Femur (tissue), 1 donor: ENCODE results near the gene DLX5.

Source experiments
- DNase-seq: peaks from one replicate; pipeline ENCODE4 v3.0.0-alpha.2; 2017

DLX5 gene

DNA sequence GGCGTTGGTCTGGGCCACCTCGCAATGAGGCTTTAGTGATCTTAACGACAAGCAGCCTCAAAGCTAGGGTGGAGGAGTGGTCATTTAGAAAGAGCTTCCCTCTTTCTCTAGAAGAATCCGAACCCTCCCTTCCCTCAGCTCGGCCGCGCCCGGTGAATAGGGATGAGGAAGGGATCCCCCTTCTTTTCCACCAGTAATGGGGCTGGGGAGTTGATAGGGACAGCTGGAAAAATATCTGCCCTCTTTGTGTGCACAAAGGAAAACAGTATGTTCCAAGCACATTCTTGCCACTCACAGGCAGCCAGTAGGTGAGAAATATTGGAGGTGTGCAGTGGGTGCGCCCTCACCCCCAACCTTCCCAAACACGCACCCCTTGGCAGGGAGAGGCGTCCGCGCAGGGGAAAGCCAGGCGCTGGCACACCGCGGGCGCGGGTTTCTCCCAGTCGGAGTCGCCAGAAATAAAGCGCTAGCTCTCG, 6.5 kb downstream of the DLX5 start:
- no peak for DNase-seq

DNA sequence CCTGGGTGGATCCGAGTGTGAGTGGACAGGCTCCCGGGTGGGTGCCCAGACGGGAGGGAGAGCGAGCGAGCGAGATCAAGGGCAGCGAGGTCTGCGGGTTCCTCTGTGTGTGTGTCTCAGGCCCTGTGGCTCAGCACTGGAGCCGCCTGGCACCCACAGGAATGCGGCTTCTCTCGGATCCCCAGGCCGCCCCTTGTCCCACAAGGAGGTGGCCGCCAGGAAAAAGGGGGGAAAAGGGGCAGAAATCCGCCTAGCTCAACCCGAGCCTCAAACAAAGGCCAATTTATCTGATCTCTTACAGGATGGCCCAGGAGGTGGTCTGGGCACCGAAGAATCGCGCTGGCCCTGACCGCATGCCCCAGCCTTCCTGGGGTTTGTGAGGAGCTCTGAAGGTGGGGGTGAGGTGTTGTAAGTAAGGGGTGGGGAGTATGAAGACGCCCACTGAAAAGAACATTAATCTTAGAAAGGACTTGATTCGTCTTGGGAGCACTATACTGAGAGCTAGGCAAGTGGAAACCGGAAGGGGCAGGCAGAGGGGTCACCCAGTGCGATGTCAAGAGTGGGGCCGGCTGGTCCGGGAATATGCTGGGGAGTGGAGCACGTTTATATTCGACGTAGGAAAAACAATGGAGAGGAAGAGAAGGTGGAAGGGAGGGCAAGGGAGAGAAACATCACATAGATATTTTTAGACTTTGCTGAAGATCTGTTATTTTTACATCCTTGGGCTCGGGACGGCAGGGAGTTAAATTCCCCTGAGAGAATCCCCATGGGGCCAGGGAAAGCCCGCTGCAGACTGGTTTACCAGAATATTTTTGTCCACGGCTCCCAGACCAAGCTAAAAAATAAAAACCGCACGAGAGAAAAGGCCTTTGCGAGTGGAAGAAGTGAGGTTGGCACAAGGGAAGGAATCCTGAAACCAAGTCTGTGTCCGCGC, 7.2 kb downstream of the DLX5 start:
- peak; percentile 77 for DNase-seq

DNA sequence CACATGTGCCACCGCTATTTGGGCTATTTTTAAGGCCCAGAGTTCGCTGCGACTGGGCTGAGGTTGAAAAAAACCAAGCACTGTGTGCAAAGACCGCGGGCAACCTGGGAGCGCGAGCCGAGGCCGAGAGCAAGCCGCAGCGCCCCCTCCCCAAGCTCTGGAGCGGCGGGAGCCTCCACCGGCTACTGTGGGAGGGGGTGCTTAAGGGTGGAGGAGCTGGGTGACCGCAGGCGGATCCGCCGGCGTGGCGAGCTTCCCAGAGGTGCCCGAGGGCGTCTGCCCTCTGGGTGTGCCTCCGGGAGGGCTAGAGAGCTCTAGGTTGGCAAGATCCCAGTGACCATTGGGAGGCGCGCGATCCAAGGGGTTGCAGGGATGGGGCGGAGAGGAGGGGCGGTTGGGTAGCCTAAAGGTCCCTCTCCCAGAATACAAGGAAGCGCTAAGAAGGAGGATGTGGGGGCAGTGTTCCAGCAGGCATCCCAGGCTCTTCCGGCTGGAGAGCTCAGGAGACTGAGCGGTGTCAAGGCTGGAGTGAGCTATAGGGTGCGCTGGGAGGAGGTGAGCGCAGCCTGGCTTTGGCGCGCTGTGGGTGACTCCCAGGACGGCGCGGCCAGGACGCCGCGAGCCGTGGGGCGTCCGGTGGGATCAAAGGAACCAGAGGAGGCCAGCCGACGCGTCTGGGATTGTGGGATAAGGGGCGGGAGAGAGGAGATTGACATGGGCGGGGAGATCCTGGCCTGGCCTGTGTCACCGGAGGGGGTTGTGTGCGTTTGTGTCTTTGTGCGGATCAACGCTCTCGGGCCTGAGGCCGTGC, 8.0 kb downstream of the DLX5 start:
- peak; percentile 80 for DNase-seq

DNA sequence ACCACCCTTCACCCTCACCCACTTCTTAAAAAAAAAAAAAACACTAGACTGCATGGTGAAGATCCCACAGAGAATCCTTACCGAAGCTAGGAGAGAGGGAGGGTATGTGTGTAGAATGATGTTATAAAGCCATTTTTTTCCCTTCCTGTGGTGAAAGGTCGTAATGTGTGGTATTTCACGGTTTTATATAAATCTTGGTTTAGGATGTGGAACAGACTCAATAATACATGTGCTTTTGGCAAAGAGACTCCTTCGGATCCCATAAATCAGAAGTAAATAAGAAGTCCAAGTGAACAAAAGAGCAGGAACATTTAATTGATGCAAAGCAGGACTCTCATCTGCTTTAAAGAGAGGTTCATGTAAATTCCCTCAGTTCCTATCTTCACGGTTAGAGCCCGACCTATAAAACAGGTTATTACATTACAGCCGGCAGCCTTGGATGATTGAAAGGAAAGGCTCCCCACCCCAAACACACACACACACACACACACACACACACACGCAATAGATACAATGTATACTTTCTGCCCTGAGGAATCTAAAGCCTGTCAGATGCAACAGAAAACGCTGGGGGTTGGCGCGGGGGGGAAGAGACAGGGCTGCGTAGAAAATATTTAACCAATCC, 8.8 kb downstream of the DLX5 start:
- no peak for DNase-seq

DNA sequence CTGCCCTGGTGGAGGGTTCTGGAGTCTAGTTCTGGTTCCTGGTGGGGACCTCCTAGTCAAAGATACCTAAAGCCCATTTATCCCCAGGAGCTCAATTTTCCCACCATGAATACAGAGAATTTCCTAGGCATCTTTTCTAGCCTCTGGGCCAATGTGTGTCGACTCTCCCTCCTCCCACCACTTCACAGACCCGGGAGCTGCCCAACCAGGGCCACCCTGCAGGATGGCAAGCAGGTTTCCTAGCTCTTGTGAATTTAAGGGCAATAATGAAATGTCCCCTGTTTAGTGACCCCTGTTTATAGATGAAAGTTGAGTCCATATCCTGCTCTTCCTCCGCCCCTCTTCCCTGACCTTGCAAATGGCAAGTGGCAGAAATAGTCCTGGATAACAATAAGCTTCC, 9.4 kb downstream of the DLX5 start:
- DNase-seq: no peak

DNA sequence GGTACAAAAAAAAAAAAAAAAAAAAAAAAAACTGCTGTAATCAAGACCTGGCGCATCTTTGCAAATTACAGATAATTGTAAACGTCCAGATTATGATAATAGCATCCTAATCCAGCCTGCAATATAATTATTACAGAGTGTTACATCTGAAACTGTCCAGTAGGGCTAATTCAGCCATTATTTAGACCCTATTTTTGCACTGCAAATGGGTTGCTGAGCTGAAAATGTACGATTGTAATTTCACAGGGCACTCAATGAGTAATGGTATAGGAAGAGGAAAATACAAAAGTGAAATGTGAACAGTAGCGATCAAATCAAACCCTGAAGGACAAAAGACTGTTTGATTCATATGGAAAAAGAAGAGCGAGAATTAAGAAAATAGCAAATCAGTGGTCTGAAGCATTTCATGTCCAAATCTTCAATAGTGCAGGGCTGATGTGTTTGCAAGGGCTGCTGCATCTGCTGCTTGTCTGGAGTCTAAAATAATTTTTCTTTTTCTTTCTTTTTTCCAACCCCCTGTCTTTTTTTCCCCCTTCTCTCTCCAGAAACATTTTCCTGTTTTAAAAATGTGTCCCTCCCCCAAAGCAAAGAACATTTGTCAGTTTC, 10.4 kb downstream of the DLX5 start:
- no peak for DNase-seq

DNA sequence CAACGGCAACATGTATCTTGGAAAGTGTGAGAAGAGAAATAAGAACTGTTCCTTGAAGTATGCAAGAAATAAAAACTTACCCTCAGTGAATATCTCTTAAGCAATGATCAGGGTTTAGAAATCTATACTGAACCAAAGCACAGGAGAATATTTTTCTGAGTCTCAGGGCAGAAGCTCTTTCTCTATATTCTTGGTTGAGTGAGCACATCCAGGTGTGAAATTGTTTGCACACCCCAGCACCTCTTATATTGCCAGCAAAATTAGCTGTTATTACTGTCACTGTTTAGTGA, 10.8 kb downstream of the DLX5 start:
- DNase-seq: no peak

DNA sequence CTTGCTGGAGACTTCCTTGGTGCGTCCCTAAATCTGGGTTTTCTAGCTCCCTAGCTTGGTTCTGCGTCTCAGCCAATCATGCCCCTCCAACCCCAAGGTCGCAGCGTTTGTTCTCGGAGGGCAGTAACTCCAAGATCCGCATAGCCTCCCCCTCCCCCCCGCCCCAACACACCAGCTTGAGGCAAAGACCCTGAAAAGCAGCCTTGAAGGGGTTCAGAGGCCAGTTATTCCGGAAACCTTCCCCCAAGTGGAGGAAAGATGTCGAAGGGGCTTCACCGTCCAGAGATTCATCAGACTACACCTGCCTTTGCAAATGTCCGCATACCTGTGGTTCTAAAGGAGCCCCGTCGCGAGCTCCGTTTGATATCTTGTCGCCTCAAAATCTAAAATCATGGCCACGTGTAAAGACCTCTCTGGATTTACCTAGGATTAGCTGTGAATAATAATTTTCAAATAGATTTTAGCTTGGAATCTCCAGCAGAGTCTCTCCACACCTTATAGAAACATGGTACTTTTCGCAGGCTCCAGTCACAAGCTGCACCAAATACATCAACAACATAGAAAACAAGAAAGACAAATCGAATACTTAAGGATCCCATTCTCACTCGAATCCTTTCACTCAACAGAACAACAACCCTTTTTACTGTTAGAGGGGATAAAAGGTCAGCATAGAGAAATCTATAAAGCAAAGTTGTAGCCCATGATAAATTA, 11.3 kb downstream of the DLX5 start:
- DNase-seq: no peak

DNA sequence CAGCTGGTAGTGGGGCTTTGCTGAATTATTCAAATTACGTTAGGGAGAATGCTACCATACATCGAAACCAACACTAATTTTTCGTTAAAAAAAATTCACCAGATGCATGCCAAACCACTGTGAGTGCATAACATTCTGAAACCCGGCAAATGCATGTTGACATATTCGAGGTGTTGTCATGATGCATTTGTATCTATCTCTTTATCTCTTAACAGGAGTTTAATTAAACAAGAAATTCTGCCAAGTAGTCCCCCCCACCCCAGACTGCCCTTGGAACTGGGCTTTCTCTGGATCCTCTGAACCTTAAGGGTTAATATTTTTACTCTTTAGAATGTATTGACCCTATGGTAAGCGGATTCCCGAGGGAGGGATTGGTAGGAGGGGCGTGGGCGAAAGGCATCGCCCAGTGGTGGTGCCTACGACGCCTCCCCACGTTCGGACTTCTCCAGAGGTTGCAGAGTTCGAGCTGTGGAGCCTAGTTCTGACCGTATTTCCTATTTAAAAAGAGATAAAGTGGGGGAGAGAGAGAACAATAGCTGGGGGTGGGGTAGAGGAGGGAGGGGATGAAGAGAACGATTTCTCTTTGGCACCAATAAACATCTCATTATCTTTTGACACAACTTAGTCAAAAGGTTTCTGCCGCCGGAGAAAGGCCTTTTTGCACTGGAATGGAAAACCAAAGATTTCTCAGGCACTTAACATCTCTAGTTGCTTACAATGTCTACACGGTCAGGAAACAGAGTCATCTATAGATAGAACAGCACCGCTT, 12.1 kb downstream of the DLX5 start:
- DNase-seq: no peak

DNA sequence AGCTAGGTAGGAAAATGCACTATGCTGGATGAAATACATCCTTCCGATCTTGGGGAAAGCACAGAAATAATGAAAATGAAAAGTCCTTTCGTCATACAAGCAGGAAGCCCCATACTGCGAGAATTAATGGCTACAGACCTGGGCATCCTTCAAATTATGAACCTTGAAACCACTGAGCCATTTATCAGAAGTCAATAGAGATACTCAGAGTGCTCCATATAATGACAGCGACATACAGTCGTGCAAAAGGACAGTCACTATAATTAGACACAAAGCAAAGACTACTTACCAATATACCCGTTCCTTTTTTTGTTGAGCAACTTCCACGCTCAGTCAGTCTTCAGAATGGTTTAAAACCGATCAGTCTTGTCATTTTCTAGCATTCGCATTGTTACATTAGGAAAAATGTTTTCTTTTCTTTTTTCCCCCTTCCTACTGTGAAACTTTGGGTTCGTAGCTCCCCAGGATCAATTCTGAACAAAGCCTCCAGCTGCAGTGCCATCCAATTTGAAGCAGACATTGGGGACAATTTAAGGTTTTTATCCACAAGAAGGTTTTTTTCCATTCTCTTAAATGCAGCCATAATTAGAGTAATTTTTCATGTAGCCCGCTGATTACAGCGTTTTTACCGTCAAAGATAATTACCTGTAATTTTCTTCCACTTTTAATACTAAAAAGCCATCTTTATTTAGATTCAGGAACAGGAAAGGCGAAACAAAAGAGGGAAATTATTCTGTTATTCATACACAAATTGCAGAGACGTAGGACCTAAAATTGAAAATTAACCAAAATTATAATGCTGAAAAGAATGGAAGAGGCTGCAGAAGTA, 12.9 kb downstream of the DLX5 start:
- DNase-seq: no peak

DNA sequence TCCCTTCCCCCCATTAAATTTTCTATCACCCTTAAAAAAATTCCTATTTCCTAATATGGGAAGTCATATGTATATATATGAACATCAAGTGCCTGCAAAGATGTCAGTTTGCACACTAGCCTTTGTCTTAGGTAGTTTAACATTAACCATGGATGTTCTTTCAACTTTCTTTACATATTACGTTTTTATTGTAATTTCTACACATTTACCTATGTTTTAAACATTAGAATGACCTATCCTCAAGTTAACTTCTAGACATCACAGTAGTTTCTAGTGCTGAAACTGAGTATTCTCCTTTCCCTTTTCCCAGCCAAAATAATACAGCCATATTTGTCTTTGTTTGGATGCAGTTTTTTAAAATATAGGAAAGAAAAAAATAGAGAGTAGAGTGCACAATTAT, 13.5 kb downstream of the DLX5 start:
- DNase-seq: no peak

DNA sequence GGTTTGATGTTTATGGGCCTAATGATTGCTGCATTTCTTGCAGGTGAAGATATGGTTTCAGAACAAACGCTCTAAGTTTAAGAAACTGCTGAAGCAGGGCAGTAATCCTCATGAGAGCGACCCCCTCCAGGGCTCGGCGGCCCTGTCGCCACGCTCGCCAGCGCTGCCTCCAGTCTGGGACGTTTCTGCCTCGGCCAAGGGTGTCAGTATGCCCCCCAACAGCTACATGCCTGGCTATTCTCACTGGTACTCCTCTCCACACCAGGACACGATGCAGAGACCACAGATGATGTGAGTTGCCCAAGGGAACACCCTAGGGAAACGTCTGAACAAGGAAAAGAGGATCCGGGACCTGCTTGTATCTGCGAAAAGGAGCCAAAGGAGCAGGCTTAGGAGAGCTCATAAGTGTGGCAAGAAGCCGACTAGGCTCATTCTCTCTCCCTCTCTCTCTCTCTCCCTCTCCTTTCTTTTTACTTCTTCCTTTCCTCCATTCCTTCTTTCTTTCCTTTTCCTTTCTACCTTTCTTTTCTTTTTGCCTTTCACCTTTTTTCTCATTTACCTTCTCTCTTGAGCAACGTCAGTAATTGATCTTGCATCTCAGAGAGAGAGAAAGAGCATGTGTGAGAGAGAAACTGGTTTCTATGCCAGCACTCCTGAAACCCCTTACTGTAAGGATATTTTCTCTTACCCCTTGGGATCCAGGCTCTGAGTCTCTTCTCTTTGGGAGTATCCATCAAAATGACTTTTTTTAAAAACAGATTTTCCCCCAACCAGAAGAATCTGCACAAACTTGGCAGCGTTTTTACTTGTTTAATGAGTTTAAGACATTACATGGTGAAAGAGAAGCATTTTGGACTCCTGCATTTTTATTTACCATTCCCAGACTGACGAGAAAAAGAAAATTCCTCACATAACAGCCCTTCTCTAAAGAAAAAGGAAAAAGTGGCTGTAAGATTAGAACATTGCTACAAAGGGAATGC, 14.6 kb downstream of the DLX5 start:
- DNase-seq: no peak

DNA sequence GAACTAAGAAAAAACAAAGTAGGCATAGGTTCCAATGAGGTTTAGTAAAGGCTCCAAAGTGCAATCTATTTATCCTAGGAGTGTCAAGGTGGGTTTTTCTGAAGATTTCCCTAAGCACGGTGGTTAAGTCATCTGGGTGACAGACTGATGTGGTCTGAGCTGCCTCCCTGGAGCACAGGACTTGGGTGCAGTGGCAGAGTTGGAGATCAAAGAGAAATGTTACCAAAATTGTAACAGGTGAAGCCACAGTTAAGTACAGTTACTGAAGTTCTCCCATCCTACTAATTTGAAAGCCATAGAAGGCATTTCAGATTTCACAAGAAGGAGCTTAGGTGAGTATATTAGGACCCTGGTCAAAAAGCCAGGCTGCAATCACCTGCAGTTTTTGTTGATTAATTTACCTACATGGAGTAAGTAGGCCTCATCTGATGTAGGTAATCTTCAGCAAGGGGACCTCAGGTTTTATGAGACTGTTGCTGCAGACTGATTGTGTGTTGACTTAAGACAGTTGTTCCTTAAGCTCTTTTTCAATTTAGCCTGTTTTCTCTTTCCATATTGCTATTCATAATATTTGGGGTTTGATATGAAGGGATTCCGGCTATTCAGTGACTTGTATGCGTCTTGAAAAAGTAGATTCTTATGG, 16.2 kb downstream of the DLX5 start:
- no peak for DNase-seq

DNA sequence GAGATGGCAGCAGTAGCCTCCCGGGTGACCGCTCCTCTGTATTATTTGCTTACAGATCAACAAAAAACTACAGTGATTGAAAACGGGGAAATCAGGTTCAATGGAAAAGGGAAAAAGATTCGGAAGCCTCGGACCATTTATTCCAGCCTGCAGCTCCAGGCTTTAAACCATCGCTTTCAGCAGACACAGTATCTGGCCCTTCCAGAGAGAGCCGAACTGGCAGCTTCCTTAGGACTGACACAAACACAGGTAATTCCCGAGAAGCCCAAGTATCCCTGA, 17.1 kb downstream of the DLX5 start:
- DNase-seq: no peak

DNA sequence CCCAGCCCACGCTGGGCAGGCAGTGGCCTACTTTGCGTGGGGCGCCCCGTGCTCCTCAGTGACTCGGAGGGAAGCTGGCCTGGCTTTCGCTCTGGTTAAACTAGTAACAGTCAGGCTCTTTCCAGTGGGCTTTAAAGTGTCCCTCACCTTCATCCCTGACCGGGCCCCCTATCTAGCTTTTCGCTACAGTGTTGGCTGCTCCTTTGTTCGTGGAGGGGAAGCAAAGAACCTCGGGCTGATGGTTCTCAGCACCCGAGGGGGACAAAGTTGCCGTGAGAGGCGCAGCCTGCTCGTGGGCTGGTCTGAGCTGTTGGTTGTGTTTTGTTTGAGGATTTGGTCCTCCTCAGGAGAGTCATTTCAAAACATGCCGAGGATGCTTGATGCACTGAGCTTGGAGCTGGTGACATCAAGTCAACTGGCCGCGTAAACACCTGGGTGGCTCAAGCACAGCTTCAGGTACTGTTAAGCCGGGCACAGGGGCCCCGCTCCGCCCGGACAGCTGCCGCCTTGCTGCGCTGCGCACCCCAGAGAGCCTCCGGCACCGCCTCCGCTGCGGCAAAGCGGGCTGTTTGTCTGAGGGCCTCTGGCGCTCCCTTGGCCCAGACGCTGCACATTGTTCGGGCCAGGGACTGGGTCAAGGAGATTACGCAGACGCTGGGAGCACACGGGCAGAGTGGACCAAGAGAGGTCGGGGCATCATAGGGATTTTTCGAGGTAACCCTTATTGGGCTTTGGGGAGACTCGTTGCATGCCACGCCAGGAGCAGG, 17.6 kb downstream of the DLX5 start:
- no peak for DNase-seq

DNA sequence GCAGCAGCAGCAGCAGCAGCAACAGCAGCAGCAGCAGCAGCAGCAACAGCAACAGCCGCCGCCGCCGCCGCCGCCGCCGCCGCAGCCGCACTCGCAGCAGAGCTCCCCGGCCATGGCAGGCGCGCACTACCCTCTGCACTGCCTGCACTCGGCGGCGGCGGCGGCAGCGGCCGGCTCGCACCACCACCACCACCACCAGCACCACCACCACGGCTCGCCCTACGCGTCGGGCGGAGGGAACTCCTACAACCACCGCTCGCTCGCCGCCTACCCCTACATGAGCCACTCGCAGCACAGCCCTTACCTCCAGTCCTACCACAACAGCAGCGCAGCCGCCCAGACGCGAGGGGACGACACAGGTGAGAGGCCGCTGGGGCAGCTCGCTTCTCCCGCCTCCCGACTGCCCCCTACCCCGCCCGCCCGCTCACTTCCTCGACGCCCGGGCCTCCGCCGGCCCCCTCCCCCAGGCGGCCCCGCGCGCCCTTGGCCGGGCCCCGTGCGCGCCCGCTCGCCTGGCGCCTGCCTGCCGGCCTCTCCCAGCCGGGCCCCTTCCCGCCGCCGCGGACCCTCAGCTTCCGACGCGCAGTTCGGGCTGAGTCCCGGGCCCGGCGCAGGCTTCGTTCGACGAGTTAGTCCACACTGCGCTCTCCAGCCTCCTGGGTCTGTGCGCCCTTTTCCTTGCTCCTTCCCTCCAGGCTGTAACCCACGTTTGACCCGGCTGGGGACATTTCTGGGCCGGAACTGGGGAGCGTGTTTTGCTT, 18.4 kb downstream of the DLX5 start:
- DNase-seq: no peak

DNA sequence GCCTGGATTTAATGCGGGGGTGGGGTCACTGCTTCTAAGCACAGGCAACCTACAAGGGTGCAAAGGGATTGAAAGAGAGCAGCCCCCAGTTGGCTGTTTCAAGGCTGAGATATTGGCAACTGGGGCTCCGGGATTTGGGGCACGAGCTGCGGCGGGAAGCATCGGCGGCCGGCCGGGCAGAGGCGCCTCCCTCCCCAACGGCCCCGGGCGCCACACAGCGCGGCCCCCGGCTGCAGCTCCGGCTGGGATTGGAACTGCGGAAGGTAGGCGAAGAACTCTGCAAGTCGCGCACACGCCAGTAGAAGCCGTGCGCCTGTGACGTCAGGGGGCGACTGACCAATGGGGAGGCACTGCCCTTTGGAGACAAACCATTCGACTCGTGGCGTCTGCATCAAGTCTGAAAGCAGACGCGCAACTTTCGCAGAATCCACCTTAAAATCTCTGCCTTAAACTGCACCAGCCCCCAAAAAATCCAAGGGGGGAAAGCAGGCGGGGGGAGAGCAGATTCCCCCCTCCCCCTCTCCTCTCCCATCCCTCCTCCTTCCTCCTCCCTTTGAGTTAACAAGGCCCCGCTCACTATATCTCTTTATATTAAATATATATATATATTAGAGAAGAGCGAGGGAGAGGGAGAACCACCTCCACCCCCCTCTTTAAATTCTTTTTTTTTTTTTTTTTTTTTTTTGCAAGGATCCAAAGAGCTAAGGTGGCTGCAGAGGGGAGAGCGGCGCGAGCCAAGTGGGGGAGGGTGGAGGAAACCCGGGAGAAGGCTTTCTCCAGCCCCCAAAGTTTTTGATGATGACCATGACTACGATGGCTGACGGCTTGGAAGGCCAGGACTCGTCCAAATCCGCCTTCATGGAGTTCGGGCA, 19.2 kb downstream of the DLX5 start, which contains the start of gene DLX6:
Gene DLX6, plus strand, starts transcription at position 371 of the 872 bp plus-strand sequence. Its CDS starts 425 bp downstream, at position 796.
- DNase-seq: peak; percentile 89
